GM18907 (cell line): ENCODE results near the gene ZNF831.
A peak's percentile ranks its signal among the peaks of the same experiment; 100 is the strongest.

ENCODE experiments used
- ATAC-seq: cut with Tn5 transposase; IDR thresholded peaks from one replicate; pipeline ENCODE4 v1.9.1; 2021; ENCODE audit warnings: mild to moderate bottlenecking, moderate library complexity; ENCODE audit not compliant: unreplicated experiment

Gene ZNF831

DNA sequence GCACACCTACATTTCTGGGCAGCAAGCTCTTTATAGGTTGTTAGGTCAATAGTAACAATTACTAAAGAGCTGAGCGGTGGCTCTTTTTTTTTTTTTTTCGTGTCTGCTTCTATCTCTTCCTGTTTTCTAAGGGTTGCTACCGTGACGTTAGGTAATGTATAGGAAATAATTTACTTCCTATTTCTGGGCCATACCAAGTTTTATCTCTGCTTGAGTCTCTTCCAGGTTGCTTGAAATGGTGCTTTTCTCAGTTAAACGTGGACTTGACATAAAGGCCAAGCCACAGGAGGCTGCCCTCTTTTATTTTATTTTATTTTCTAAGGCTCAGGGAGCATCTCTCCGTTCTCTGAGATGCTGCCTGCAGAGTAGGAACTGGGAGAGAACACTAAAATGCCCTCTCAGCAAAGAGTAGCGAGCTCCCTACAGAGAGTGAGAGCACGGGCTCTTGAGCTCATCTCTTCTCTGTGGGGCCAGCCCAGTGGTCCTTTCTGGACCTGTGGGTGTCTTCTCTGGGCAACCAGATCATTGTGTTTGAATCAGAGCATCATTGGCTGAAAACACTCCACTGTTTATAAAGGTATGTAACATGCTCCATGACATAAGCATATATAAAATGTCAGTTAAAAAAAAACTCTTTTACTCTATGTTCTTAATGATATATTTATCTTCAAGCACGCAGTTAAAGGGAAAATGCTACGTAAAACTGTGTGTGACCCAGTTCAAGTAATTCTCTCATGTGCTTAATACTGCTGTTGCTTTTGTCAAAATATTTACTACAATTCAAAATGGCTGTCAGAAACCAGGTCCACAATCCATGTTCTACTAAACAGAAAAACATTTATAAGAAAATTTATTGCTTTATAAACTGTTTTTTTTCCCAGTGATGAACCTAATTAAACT, at the start of gene ZNF831:
Gene ZNF831 (plus strand): TSS at position 191 of the 900 bp plus-strand sequence. CDS start 27,199 bp downstream, outside the sequence.
- ATAC-seq = peak; percentile 48

DNA sequence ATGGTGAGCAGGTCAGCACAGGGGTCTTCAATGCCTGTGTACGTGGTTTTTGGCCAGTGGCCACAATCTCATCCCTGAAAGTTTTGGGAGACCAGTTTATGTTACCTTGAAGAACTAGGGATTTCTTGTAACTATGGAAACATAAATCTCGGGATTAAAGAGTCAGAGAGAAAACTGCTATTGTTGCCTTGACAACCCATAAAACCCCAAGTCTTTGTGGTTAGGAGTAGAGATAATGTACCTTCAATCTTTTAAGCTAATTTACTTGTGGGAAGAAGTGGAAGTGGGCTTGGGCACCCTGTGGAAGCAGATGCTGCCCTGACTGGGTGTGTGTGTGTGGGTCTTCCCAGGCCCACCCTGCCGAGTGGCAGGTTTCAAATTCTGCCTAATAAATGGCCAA, 46.1 kb upstream of the ZNF831 start:
- ATAC-seq = no peak

DNA sequence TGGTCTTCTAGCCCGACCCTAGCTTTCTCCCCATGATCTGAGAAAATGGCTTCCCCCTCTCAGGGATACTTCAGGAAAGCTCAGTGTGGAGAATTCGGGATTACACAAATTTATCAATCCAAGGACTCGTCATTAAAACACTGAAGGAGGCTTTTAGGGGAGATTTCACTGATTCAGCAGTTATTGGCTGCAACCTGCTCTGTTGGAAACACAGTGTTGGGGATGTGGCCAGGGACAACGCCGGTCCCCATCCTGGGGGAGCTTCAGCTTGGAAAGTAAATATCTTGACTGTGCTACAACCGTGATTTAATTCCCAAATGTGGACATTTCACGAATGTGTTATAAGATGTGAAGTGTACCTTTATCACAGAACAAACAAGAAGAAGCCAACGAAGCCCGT, 44.8 kb upstream of the ZNF831 start:
- no peak for ATAC-seq

DNA sequence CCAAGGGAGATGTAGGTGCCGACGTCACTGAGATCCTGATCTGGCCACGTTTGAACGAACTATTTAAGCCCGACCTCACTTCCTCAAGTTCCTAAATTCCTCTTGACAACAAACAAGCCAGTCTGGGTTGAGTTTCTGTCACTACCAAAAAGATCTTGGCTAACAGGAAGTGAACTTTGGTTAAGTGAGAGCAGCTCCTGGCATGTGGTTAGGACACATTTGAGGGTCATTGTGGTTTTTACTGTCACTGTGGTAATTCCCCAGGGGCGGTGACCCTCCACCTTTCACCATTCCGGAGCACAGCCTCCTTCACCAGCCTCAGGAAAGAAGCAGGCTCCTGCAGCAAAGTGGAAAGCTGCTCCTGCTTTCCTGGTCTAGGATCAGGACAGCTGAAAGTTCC, 43.1 kb upstream of the ZNF831 start:
- ATAC-seq = no peak

DNA sequence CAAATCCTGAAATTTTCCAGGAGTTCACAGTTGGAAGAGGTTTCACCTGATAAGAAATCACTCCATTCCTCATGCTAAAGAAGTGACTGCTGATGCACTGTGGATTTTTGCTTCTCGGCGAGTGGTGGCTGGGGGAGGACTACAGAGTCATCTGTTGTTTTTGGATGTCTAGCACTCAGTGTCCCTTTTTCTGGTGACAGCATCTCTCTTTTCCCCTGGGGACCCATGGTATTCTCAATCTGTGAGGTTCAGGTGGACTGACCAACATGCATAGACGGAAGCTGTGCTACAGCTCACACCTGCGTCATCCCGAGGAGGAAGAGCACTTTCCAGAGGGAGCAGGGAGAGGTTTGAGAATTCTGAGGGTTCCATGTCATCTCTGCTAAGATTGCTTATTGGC, 42.7 kb upstream of the ZNF831 start:
- no peak for ATAC-seq

DNA sequence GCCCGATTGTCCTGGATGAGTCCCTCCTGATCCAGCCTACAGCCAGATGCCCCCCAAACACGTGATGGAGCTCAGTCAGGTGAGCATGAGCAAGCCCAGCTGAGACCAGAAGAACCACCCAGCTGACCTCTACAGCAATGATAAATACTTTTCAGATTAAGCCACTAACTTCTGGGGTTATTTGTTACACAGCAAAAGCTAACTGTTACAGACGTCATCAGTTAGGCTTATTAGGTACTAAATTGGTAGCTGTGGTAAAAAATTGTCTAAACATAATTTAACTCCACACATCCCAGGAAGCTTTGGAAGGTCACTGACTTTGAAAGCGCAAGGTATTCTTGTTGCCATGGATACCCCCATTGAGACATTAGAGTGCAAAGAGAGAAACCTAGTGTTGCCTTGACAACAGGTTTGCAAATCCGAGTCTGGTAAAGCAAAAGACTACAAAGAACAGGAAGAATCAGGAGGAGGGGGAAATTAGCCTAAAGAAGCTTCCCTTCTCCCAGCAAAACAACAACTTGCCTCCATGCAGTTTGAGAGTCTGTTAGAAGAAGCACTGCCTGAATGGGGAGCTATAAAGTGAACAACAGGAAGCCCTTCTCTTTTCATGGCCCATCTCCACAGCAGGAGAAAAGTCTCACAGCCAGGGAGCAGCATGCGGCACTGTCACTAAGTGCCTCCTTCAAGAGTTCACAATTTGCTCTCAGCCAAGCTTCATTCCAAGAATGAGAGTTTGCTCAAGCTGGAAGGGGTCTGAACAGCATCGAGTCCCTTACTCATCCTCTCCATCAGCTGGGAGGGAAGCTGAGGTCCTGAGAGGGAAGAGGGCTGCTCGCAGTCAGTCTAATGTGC, 41.7 kb upstream of the ZNF831 start:
- no peak for ATAC-seq

DNA sequence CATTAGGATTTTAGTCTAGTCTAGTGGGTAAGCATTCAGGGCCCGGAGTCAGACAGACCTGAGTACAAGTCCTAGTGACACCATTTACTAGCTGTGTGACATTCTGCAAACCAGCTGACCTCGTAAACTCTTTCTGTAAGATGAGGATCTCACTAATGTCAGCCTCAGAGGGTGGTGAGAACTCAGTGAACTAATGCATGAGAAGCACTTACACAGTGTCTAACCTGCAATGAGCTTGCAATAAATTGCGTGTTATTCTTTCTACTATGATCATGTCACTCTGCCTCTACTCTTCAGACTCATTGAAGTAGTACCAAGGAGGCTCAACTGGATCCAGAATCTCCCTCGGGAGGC, 41.1 kb upstream of the ZNF831 start:
- no peak for ATAC-seq

DNA sequence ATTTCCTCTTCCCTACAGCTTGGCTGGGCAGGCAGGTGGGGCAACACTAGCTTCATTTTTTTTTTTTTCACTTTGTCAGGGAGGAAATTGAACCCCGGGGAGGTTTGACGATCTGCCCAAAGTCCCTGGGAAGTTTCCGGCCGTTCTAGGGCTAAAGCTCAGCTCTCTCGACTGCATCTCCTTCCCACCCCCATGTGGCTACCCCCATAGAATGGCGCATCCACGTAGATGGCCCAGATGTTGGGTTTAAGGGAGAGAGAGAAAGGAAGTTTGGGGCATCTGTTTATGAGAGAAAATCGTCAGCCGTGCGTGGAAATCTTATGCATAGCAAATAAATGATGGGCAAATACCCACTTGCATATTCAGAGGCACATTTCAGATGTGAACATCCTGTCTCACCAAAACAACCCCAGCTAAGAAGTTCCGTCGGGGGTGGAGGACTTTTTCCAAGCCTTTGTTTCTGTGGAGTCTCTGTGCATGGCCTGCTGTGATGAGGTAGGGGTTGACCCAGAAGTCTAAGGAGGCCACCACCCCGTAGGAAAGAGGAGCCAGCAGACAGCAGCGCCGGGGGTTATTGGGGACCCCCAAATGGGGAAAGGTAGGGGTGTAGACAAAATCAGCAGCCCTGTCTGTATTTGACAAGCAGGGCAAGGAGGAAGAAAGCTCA, 40.5 kb upstream of the ZNF831 start:
- no peak for ATAC-seq

DNA sequence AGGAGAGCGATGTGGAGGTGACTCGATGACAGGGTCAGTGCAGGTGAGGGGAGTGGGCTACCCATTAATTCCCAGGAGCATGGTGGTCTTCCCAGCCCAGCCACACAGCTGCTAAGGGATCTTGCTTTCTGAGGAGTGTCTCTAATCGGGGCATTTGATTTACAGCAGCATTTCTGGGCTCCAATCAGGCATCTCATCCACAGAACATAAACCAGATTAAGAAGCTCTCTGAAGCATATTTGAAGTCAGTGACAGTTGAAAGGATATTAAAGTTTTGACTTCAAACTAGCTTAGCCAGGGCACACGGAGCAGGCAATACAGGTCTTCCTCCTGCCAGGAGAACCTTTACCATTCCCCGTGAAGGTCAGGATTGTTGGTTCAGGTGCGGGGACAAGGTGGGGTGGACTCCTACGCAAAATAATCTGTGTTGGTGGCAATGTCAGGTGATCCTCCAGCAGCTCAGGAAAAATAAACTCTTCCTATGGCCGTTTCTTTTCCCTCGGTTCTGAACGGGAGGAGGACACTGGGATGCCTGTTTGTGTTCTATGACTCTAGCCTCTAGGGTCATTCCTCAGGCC, 39.9 kb upstream of the ZNF831 start:
- no peak for ATAC-seq

DNA sequence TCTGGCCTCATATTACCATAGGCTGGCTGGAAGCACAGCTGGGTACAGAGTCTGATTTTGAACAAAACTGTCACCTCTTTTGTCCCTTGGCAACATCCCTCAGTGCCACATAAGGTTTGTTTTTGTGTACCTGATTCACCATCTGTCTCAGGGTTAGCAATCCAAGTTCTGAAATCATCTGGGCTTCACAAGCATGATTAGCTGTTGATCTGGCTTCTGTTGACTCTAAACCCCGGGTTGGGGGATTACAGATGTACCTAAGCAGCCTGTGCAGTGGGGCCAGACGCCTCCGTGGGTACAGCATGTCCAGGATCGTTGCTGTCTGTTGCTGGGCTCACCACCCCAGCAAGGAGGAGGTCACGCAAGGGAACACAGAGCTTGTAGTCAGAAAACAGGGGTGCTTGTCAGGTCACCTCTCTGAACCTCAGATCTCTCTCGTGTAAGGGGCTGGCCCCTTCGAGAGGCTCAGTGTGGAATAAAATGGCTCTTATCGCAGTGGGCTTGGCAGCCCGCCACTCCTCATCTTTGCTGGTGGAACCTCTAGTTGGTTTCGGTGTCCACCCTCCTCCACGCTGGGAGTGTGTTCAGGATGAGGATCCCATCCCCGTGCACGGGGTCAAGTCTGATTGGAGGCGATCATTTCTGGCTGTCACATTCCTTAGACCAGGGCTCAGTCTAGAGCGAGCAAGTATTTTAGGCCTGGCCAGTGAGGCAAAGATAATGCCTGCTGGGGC, 39.2 kb upstream of the ZNF831 start:
- ATAC-seq = no peak

DNA sequence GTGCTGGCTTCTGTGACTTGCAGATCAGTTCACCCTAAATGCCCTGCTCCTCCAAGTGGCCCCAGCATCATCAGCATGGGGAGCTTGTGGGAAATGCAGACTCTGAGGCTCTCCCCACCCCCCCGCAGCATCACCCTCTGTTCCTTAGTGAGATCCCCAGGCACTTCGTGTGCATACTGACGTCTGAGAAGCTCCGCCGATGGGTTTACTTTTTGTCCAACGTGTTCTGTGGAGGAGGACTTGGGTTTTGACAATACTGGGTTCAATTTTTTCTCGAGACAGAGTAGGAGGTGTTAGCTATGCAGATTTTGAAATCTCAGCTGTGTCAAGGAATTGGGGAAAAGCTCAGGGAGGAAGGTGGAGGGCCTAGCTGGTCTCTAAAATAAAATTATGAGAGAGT, 38.3 kb upstream of the ZNF831 start:
- ATAC-seq = no peak

DNA sequence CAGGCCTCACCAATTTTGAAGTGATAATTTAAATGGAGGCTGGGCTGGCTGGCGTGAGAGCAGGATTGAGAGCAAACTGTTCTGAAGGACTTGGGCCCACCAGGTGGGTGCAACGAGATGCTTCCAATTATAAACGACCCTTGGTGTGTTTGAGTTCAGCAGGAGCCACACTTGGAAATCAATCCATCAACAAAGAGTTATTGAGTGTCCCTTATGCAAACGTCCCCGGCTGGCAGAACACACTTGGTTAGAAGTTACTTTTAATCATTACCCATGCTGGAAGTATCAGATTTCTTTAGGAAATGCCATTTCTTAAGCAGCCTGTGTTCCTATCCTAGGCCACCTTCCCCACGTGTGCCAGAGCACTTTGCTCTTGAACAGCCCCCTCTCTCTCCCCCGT, 37.8 kb upstream of the ZNF831 start:
- no peak for ATAC-seq

DNA sequence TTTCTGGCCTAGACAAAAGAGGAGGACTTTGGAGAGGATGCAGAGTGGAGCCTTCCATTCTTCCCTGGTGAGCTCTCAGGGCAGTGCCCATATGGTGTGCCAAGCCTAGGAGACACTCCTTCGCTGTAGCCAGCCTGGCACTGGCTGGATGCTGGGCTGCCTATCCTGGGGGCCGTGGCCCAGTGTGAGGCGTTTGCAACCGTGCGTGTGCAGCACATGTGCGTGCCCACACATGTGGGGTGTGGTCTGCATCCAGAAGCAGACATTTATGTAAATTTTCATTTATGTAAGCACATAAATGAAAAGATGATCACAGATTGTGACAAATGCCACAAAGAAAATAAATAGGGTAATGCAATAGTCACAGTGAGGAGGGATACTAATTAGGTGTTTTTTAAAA, 35.8 kb upstream of the ZNF831 start:
- no peak for ATAC-seq

DNA sequence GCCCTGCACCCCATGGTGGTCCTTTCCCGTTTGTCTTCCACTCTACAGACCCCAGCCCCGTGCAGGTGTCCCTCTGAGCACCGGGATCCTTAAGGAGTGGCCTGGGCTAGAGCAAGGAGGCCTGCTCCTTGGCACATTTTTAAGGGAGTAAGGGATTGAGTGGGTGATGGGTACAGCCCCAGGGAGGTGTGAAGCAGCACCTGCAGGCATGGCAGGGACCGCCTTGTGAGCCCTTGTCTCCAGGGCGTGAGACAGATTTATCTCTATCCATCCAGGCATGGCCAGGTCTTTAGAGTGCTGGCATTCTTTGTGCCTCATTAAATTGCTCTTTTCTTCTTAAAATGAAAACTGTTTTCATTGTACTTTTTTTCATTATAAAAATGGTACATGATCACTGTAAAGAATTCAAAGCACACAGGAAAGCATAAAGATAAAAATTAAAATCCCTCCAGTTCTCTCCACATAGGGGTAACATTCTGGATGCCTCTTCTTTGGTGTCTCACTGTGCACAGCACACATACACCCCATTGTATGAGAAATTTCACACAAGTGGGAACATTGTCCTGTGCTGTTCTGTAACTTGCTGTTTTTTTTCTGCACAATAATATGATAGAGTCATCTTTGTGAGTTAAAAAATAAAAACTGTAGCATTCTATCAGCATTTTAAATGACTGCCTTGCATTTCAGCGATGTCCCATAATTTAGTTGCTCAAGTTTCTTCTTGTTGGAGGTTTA, 31.9 kb upstream of the ZNF831 start:
- no peak for ATAC-seq

DNA sequence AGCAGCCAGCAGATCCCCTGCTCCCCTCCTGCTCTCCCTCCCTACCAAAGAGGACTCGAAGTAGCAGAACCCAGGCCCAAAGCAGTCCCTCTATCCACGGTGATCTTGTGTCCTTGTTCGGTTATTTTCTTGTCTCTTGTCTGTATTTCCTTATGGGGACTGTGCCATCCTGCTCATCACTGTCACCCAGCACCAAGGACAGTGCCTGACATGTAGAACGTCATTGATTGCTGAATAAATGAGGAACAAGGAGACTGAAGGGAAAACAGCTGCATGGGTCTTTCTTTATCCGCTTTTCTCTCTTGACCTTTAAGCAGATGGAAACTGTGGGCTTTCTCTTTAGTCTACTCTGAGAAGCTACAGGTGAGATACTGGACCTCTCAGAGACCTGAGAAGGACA, 29.4 kb upstream of the ZNF831 start:
- ATAC-seq = no peak

DNA sequence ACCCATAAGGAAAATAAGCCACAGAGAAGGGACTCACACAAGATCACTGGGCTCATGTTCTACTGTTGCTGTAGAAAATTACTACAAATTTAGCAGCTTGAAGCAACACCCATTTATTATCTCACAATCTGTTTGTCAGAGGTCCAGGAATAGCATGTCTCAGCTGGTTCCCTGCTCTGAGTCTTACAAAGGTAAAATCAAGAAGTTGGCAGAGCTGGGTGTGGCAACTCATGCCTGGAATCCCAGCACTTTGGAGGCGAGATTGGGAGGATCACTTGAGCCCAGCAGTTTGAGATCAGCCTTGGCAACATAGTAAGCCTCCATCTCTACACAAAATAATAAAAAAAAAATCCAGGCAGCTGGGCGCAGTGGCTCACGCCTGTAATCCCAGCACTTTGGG, 28.5 kb upstream of the ZNF831 start:
- ATAC-seq = no peak

DNA sequence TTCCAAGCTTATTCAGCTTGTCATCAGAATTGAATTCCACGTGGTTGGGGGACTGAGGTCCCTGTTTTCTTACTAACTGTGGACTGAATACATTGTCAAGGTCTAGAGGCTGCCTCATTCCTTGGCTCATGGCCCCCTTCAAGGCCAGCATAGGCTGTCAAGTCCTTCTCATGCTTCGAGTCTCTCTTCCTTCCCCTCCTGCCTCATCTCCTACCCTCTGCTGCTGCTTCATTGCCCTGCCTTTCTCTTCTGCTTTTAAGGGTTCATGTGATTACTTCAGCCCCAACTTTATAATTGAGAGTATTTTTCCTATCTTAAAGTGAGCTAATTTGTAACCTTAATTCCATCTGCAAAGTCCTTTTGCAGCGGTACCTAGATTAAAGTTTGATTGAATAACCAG, 27.6 kb upstream of the ZNF831 start:
- ATAC-seq = no peak

DNA sequence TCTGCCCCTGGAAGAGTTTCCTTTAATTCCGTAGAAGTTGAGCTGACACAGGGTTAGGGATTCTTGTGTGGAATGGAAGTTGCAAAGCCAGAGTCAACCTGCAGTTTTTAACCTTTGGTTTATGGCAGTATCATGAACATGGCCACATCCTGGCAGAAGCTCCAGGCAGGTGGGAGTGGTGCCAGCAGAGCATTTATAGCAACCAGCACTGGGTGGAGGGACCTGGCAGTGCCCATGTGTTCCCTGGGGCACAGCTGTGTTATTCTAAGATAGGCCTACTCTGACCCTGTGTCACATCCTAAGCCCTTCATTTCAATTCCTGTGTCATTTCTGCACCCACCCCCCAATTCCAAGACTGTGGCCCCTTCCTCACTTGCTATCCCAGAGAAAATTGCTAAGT, 26.1 kb upstream of the ZNF831 start:
- ATAC-seq = no peak

DNA sequence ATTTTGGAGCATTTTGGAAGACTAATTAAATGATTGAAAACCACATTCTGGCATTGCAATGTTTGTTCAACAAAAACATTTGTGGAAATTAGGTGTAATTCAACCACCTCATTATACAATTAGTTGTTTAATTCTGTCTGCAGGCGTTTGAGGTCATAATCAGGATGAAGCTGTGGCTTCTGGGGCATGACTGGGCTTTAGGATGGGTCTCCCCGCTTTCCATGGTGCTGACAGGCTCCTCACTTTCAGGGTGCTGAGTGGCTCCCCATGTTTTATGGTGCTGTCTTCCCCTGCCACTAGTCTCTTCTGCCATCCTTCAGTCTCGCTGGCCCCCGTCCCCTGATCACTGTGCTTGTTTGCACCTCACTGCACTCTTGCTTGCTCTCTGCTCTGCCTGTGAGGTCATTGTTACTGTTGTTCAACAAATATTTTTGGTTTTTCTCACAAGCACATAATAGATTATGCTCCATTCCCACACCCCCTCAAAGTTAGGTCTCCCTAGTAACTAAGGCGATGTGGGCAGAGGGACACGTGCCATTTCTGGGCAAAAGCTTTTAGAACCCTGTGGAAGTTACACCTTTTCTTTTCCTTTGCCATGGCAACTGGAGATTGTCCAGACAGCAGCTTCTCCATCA, 25.4 kb upstream of the ZNF831 start:
- ATAC-seq = no peak
